HUES6 (cell line): Measurements from ENCODE around the gene FXYD1.

Experiments
- H3K27ac ChIP-seq: 2 replicates; pipeline ENCODE4 v1.7.0; 2013; ENCODE audit warnings: low read depth, mild to moderate bottlenecking, low read length, inconsistent platforms
- H3K27me3 ChIP-seq: 2 replicates; pipeline ENCODE4 v1.6.1; 2013; ENCODE audit warnings: low read length; ENCODE audit not compliant: control insufficient read depth, insufficient read depth
- H3K36me3 ChIP-seq: 2 replicates; pipeline ENCODE4 v1.6.1; 2013; ENCODE audit warnings: low read length; ENCODE audit not compliant: control insufficient read depth, insufficient read depth
- H3K4me1 ChIP-seq: 2 replicates; pipeline ENCODE4 v1.6.1; 2013; ENCODE audit warnings: low read length; ENCODE audit not compliant: control insufficient read depth, insufficient read depth
- H3K4me3 ChIP-seq: 2 replicates; pipeline ENCODE4 v1.5.1; 2013; ENCODE audit warnings: low read depth, low read length
- H3K9ac ChIP-seq: one replicate; pipeline ENCODE4 v1.6.1; 2013; ENCODE audit warnings: mild to moderate bottlenecking, low read length
- H3K9me3 ChIP-seq: 2 replicates; pipeline ENCODE4 v1.6.1; 2013; ENCODE audit warnings: low read depth, low read length; ENCODE audit not compliant: control insufficient read depth, insufficient read depth

Gene FXYD1

GRCh38 chr19:35178701-35179100 lies 40.1 kb downstream of the FXYD1 start:
- H3K4me3 ChIP-seq: no peak overlapping the region
- peaks cover 5% of the 10 kb centered on the region; the same call in 1 of the 2 replicates for H3K9me3 ChIP-seq
- no peak overlapping the region for H3K27ac ChIP-seq
- no peaks in the 10 kb centered on the region for H3K27me3 ChIP-seq
- no peaks in the 10 kb centered on the region for H3K4me1 ChIP-seq
- H3K9ac ChIP-seq: no peak overlapping the region
- H3K36me3 ChIP-seq: no peaks in the 10 kb centered on the region; the same call in 1 of the 2 replicates

- Histone ChIP-seq H3K36me3 (no peaks in the 10 kb centered on the region; the same call in 1 of the 2 replicates), H3K27ac (no peak overlapping the region), H3K4me3 (no peak overlapping the region), H3K27me3 (no peaks in the 10 kb centered on the region), H3K9me3 (peaks cover 5% of the 10 kb centered on the region; the same call in 1 of the 2 replicates), H3K9ac (no peak overlapping the region), H3K4me1 (no peaks in the 10 kb centered on the region)
Observed at GRCh38 chr19:35179830-35180229, 41.2 kb downstream of the FXYD1 start.

GRCh38 chr19:35181387-35181786 lies 42.8 kb downstream of the FXYD1 start:
- no peaks in the 10 kb centered on the region for H3K4me1 ChIP-seq
- H3K27ac ChIP-seq: no peak overlapping the region
- no peaks in the 10 kb centered on the region for H3K36me3 ChIP-seq
- no peak overlapping the region for H3K4me3 ChIP-seq
- no peaks in the 10 kb centered on the region for H3K27me3 ChIP-seq
- H3K9ac ChIP-seq: no peak overlapping the region
- H3K9me3 ChIP-seq: peaks cover 5% of the 10 kb centered on the region; the same call in 1 of the 2 replicates

- no peak overlapping the region for H3K9ac ChIP-seq
- no peak overlapping the region for H3K27ac ChIP-seq
- no peak overlapping the region for H3K4me3 ChIP-seq
- H3K27me3 ChIP-seq: no peaks in the 10 kb centered on the region
- no peaks in the 10 kb centered on the region for H3K4me1 ChIP-seq
- no peaks in the 10 kb centered on the region for H3K36me3 ChIP-seq
- no peaks in the 10 kb centered on the region for H3K9me3 ChIP-seq
Observed at GRCh38 chr19:35184267-35184666, 45.6 kb downstream of the FXYD1 start.

- no peak overlapping the region for H3K27ac ChIP-seq
- H3K9me3 ChIP-seq: no peaks in the 10 kb centered on the region
- H3K4me3 ChIP-seq: no peak overlapping the region
- no peaks in the 10 kb centered on the region for H3K36me3 ChIP-seq
- no peaks in the 10 kb centered on the region for H3K27me3 ChIP-seq
- H3K9ac ChIP-seq: no peak overlapping the region
- no peaks in the 10 kb centered on the region for H3K4me1 ChIP-seq
Observed at GRCh38 chr19:35184884-35185283, 46.3 kb downstream of the FXYD1 start.
